Sigmoid colon (tissue), 7 donors: Measurements from ENCODE around the gene CBX2. TPM values are rescaled to one million over a fixed set of nuclear protein-coding genes. Genes with fewer than 3 reads are reported as not detected.

ENCODE experiments used
- DNase-seq: peaks from one replicate; pipeline ENCODE4 v3.0.0-alpha.2; 2019
- H3K27ac ChIP-seq, 4 donors: fragments of 200-600 bp; sonication (generic); one replicate each; pipeline ENCODE4 v1.5.1; 2016 to 2019; ENCODE audit warnings: mild to moderate bottlenecking in 1 of 4
- H3K27me3 ChIP-seq, 3 donors: fragments of 200-600 bp; sonication (generic); one replicate each; pipeline ENCODE4 v1.5.1; 2019; ENCODE audit warnings: mild to moderate bottlenecking in 1 of 3
- H3K36me3 ChIP-seq, 4 donors: fragments of 200-600 bp; sonication (generic); one replicate each; pipeline ENCODE4 v1.5.1; 2016 to 2019
- H3K4me1 ChIP-seq, 4 donors: fragments of 200-600 bp; sonication (generic); one replicate each; pipeline ENCODE4 v1.5.1; 2017 to 2019
- H3K4me3 ChIP-seq, 4 donors: fragments of 200-600 bp; sonication (generic); one replicate each; pipeline ENCODE4 v1.5.1; 2017 to 2019; ENCODE audit warnings: mild to moderate bottlenecking in 2 of 4, moderate library complexity in 1 of 4
- H3K9me3 ChIP-seq, 4 donors: fragments of 200-600 bp in 3 of 4; sonication (generic) in 3 of 4; one replicate each; pipeline versions ENCODE4 v1.5.1 to v1.6.1; 2013 to 2019
- CTCF ChIP-seq, 4 experiments: fragments of 450-650 bp in 3 of 4; fragments of 200-600 bp in 1 of 4; IDR thresholded peaks; one replicate each; pipeline ENCODE4 v1.5.1; 2016 to 2019; ENCODE audit warnings: antibody characterized with exemption in 4 of 4, mild to moderate bottlenecking in 3 of 4, moderate library complexity in 2 of 4
- EP300 ChIP-seq, 4 donors: sonication (generic); formaldehyde crosslinking; IDR thresholded peaks; one replicate each; pipeline ENCODE4 v1.6.1; 2017; ENCODE audit warnings: antibody characterized with exemption in 4 of 4
- POLR2A ChIP-seq, 2 donors: fragments of 450-650 bp; IDR thresholded peaks; one replicate each; pipeline ENCODE4 v1.6.1; 2016; ENCODE audit warnings: antibody characterized with exemption in 2 of 2, mild to moderate bottlenecking in 2 of 2, moderate library complexity in 2 of 2
- POLR2AphosphoS5 ChIP-seq, 4 donors: sonication (generic); formaldehyde crosslinking; IDR thresholded peaks; one replicate each; pipeline ENCODE4 v1.6.1; 2017; ENCODE audit warnings: antibody characterized with exemption in 4 of 4
- WGBS, 2 donors: extraction: QIAGEN DNeasy Blood & Tissue Kit; methylation state at CpG; one replicate each; pipeline ENCODE4 v1.1.7; 2013; 5-methylcytosine and 5-hydroxymethylcytosine counted together
- intact Hi-C: fragments of 100-400 bp; cut with DNase I; formaldehyde crosslinking; loops from one replicate; pipeline ENCODE4 v1.15.1; 2023
- polyA plus RNA-seq, 3 donors: library from polyadenylated mRNA; stranded (reverse); fragments of 200-250 nt; gene quantifications; one replicate each; pipeline ENCODE4 v1.2.3, GENCODE V29; 2013
- total RNA-seq, 4 donors: library from RNA; depleted of rRNA; stranded (reverse); fragments of >200 nt; gene quantifications; one replicate each; pipeline ENCODE4 v1.1.0, GENCODE V29; 2016
- donor health status: healthy with polysubstance abuse.
- donor health status: Bipolar disorder and iron deficiency.
- donor health status: healthy.

Gene CBX2
- total and polyA plus RNA-seq, 7 donors, result under 0.01 to 2.0 (median 0.34) TPM; not detected in 1

- Histone ChIP-seq H3K4me1 (peaks cover 0 to 53% (median 35%) of the 10 kb centered on the region in 4 donors), H3K27ac (no peak overlapping the region), H3K9me3 (no peaks in the 10 kb centered on the region), H3K36me3 (no peaks in the 10 kb centered on the region), H3K27me3 (peaks cover 57 to 99% (median 98%) of the 10 kb centered on the region in 3 donors), H3K4me3 (peak overlapping the region in 1 of 4 donors; percentile 1)
- no peak for DNase-seq
- TF ChIP-seq CTCF (IDR thresholded peaks at IDR 0.05) (peak; percentile 37 to 86 (median 63)), POLR2AphosphoS5 (IDR thresholded peaks at IDR 0.05) (no peak), EP300 (IDR thresholded peaks at IDR 0.05) (no peak), POLR2A (IDR thresholded peaks at IDR 0.05) (no peak)
- 5 to 10% methylated on average over 74 of the region's 74 CpGs for WGBS, 2 donors
- intact Hi-C loops, result loop anchor here (2.0 to 5.0 kb wide), 2 partner anchors 127 to 203 kb away; no protein-coding TSS in a partner anchor
These were observed 12.2 kb downstream of the CBX2 start for GRCh38 chr17:79789943-79790804.

- H3K27ac ChIP-seq, result no peak overlapping the region
- TF ChIP-seq POLR2A (IDR thresholded peaks at IDR 0.05), result no peak
- no peak for TF ChIP-seq CTCF (IDR thresholded peaks at IDR 0.05)
- TF ChIP-seq EP300 (IDR thresholded peaks at IDR 0.05), result no peak
- TF ChIP-seq POLR2AphosphoS5 (IDR thresholded peaks at IDR 0.05), result no peak
- H3K27me3 ChIP-seq, result peaks cover 54 to 91% (median 89%) of the 10 kb centered on the region in 3 donors
- no peaks in the 10 kb centered on the region for H3K36me3 ChIP-seq
- WGBS, 2 donors, result 7 to 9% methylated on average over 68 of the region's 68 CpGs
- intact Hi-C loops, result loop anchor here (5.0 kb wide), 1 partner anchor 126 kb away; no protein-coding TSS in a partner anchor
- H3K4me1 ChIP-seq, result peaks cover 0 to 58% (median 38%) of the 10 kb centered on the region in 4 donors
- no peak overlapping the region for H3K4me3 ChIP-seq
- no peak for DNase-seq
- no peaks in the 10 kb centered on the region for H3K9me3 ChIP-seq
These were observed 13.1 kb downstream of the CBX2 start for GRCh38 chr17:79790805-79791734.

- TF ChIP-seq POLR2AphosphoS5 (IDR thresholded peaks at IDR 0.05) (no peak), CTCF (IDR thresholded peaks at IDR 0.05) (no peak), EP300 (IDR thresholded peaks at IDR 0.05) (no peak), POLR2A (IDR thresholded peaks at IDR 0.05) (no peak)
- WGBS, 2 donors, result 4 to 8% methylated on average over 26 of the region's 26 CpGs
- H3K27me3 ChIP-seq, result peaks cover 54 to 85% (median 82%) of the 10 kb centered on the region in 3 donors
- H3K9me3 ChIP-seq, result no peaks in the 10 kb centered on the region
- no peak for DNase-seq
- H3K27ac ChIP-seq, result no peak overlapping the region
- intact Hi-C loops, result loop anchor here (2.0 to 5.0 kb wide), 2 partner anchors 13 to 126 kb away; partner anchors contain the start of gene CBX2
- H3K4me3 ChIP-seq, result no peak overlapping the region
- H3K36me3 ChIP-seq, result no peaks in the 10 kb centered on the region
- H3K4me1 ChIP-seq, result peaks cover 0 to 65% (median 44%) of the 10 kb centered on the region in 4 donors
These were observed 13.8 kb downstream of the CBX2 start for GRCh38 chr17:79791735-79792161.

- peaks cover 0 to 66% (median 44%) of the 10 kb centered on the region in 4 donors for H3K4me1 ChIP-seq
- H3K27ac ChIP-seq, result peak overlapping the region in 2 of 4 donors; percentile 79 to 81
- 17 to 20% methylated on average over 22 of the region's 22 CpGs for WGBS, 2 donors
- peaks cover 54 to 78% (median 75%) of the 10 kb centered on the region in 3 donors for H3K27me3 ChIP-seq
- H3K4me3 ChIP-seq, result peak overlapping the region in 3 of 4 donors; percentile 31 to 49 (median 41)
- TF ChIP-seq CTCF (IDR thresholded peaks at IDR 0.05) (no peak), EP300 (IDR thresholded peaks at IDR 0.05) (no peak), POLR2AphosphoS5 (IDR thresholded peaks at IDR 0.05) (no peak), POLR2A (IDR thresholded peaks at IDR 0.05) (no peak)
- intact Hi-C loops, result loop anchor here (2.0 to 5.0 kb wide), 2 partner anchors 14 to 125 kb away; partner anchors contain the start of gene CBX2
- no peaks in the 10 kb centered on the region for H3K9me3 ChIP-seq
- no peaks in the 10 kb centered on the region for H3K36me3 ChIP-seq
- DNase-seq, result no peak
These were observed 14.5 kb downstream of the CBX2 start for GRCh38 chr17:79792341-79792871.
